ENCODE measurements around the gene PIANP.

DNA sequence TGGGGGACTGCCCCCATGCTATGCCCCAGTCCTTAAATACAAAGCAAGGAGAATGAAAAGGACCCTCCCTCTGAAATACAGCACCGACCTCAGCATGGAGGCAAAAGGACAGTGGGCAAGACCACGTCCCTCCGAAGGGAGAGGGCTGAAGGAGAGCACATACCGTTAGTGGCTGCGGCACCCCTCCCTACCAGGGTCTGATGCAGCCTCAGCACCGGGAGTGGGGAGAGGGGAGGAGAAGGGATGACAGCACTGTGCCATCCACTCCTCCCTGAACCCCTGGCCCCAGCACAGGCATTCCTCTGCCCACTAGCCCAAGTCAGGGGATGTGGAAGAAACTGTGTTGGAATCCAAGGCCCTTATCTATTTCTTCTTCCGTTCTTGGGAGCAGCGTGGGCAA lies 49.8 kb downstream of the PIANP start:
- TF ChIP-seq, protein P1, sequence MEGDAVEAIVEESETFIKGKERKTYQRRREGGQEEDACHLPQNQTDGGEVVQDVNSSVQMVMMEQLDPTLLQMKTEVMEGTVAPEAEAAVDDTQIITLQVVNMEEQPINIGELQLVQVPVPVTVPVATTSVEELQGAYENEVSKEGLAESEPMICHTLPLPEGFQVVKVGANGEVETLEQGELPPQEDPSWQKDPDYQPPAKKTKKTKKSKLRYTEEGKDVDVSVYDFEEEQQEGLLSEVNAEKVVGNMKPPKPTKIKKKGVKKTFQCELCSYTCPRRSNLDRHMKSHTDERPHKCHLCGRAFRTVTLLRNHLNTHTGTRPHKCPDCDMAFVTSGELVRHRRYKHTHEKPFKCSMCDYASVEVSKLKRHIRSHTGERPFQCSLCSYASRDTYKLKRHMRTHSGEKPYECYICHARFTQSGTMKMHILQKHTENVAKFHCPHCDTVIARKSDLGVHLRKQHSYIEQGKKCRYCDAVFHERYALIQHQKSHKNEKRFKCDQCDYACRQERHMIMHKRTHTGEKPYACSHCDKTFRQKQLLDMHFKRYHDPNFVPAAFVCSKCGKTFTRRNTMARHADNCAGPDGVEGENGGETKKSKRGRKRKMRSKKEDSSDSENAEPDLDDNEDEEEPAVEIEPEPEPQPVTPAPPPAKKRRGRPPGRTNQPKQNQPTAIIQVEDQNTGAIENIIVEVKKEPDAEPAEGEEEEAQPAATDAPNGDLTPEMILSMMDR (IDR thresholded peaks at IDR 0.05; ENCODE audit: insufficient read depth, low read length, poor library complexity, severe bottlenecking) = no peak
- TF ChIP-seq EZH2phosphoT487 (conservative IDR thresholded peaks at IDR 0.05; ENCODE audit: low read length) = no peak
